IMR-90 (cell line): Measurements from ENCODE around the gene PYROXD2. TPM values are rescaled to one million over a fixed set of nuclear protein-coding genes. Genes with fewer than 3 reads are reported as not detected.
A peak's percentile ranks its signal among the peaks of the same experiment; 100 is the strongest.

ENCODE experiments used
- ATAC-seq: fragments of 200-7000 bp; cut with Tn5 transposase; 2 replicates; pipeline ENCODE4 v1.9.1; 2020; ENCODE audit warnings: low read depth, mild to moderate bottlenecking, moderate library complexity
- BruUV-seq: library from RNA; stranded (reverse); fragments of 400-500 nt; replicated peaks from 2 replicates; lab custom pipeline; 2021; lab: Mats Ljungman, UMichigan
- CTCF ChIA-PET: fragments of 300-600 bp; formaldehyde crosslinking; extraction: SDS; loops from one replicate; lab custom pipeline; 2021; ENCODE audit warnings: antibody characterized with exemption; lab: Yijun Ruan, JAX
- POLR2A ChIA-PET: fragments of 300-600 bp; sonication (Branson Sonifier 250); formaldehyde crosslinking; loops from one replicate; lab custom pipeline; 2022; ENCODE audit warnings: antibody characterized with exemption; ENCODE audit not compliant: unreplicated experiment; lab: Charles Lee
- DNase-seq: peaks from one replicate; pipeline ENCODE4 v3.0.0; 2013
- H2AFZ ChIP-seq: replicated peaks from 2 replicates; pipeline ENCODE3; 2013; ENCODE audit warnings: low read length, mild to moderate bottlenecking; ENCODE audit not compliant: poor library complexity
- H2AK5ac ChIP-seq: 2 replicates; pipeline ENCODE4 v1.6.1; 2013; ENCODE audit warnings: low read depth, low read length, inconsistent platforms
- H2AK9ac ChIP-seq: replicated peaks from 2 replicates; pipeline ENCODE3; 2013; ENCODE audit warnings: mild to moderate bottlenecking, low read depth, low read length, moderate library complexity; ENCODE audit not compliant: poor library complexity
- H2BK120ac ChIP-seq: 2 replicates; pipeline ENCODE4 v1.6.1; 2013; ENCODE audit warnings: low read depth, low read length, inconsistent platforms
- H2BK15ac ChIP-seq: 3 replicates; pipeline ENCODE4 v1.6.1; 2013; ENCODE audit warnings: low read depth, low read length, inconsistent platforms
- H2BK20ac ChIP-seq: 2 replicates; pipeline ENCODE4 v1.6.1; 2013; ENCODE audit warnings: low read depth, mild to moderate bottlenecking, inconsistent platforms, low read length, moderate library complexity
- H2BK5ac ChIP-seq: 2 replicates; pipeline ENCODE4 v1.6.1; 2013; ENCODE audit warnings: mild to moderate bottlenecking, low read depth, low read length, inconsistent platforms; ENCODE audit not compliant: poor library complexity, severe bottlenecking
- H3K14ac ChIP-seq: replicated peaks from 2 replicates; pipeline ENCODE4 v1.6.1; 2013; ENCODE audit warnings: low read depth, low read length, inconsistent platforms
- H3K18ac ChIP-seq: 2 replicates; pipeline ENCODE4 v1.6.1; 2013; ENCODE audit warnings: low read depth, low read length, control low read depth
- H3K23ac ChIP-seq: 2 replicates; pipeline ENCODE4 v1.6.1; 2013; ENCODE audit warnings: low read depth, low read length, inconsistent platforms
- H3K27ac ChIP-seq: 2 replicates; pipeline ENCODE4 v1.5.1; 2013; ENCODE audit warnings: mild to moderate bottlenecking, control low read depth, low read length; ENCODE audit not compliant: insufficient read depth
- H3K27me3 ChIP-seq: 2 replicates; pipeline ENCODE4 v1.6.1; 2013; ENCODE audit warnings: low read length; ENCODE audit not compliant: control insufficient read depth, insufficient read depth
- H3K36me3 ChIP-seq: 2 replicates; pipeline ENCODE4 v1.6.1; 2013; ENCODE audit warnings: low read length, mixed read lengths; ENCODE audit not compliant: control insufficient read depth, insufficient read depth
- H3K4ac ChIP-seq: 2 replicates; pipeline ENCODE4 v1.6.1; 2013; ENCODE audit warnings: low read depth, low read length, inconsistent platforms
- H3K4me1 ChIP-seq: 2 replicates; pipeline ENCODE4 v1.6.1; 2013; ENCODE audit warnings: low read length, mixed read lengths; ENCODE audit not compliant: control insufficient read depth, insufficient read depth
- H3K4me2 ChIP-seq: 2 replicates; pipeline ENCODE4 v1.6.1; 2013; ENCODE audit warnings: low read depth, mild to moderate bottlenecking, control low read depth, low read length, moderate library complexity
- H3K4me3 ChIP-seq: 2 replicates; pipeline ENCODE4 v1.5.1; 2013; ENCODE audit warnings: low read depth, mild to moderate bottlenecking, control low read depth, low read length, moderate library complexity; ENCODE audit not compliant: insufficient read depth
- H3K56ac ChIP-seq: 2 replicates; pipeline ENCODE4 v1.6.1; 2013; ENCODE audit warnings: low read length, inconsistent platforms; ENCODE audit not compliant: insufficient read depth; ENCODE audit errors: extremely low read depth
- H3K79me1 ChIP-seq, 2 experiments: 2 replicates each; pipeline ENCODE4 v1.6.1; 2013; ENCODE audit warnings: low read length in 2 of 2, inconsistent platforms in 1 of 2, low read depth in 1 of 2
- H3K9ac ChIP-seq: 2 replicates; pipeline ENCODE4 v1.6.1; 2013; ENCODE audit warnings: low read depth, low read length, control low read depth
- H3K9me1 ChIP-seq: 2 replicates; pipeline ENCODE4 v1.6.1; 2013; ENCODE audit warnings: low read length, inconsistent platforms; ENCODE audit not compliant: insufficient read depth
- H3K9me3 ChIP-seq: 2 replicates; pipeline ENCODE4 v1.6.1; 2013; ENCODE audit warnings: low read length; ENCODE audit not compliant: control insufficient read depth, insufficient read depth
- H4K20me1 ChIP-seq: 2 replicates; pipeline ENCODE4 v1.6.1; 2013; ENCODE audit warnings: low read length, inconsistent platforms; ENCODE audit not compliant: insufficient read depth
- H4K5ac ChIP-seq: 2 replicates; pipeline ENCODE4 v1.6.1; 2013; ENCODE audit warnings: mild to moderate bottlenecking, low read depth, low read length, control low read depth
- H4K8ac ChIP-seq, 2 experiments: 2 replicates each; pipeline ENCODE4 v1.6.1; 2013; ENCODE audit warnings: low read depth in 2 of 2, low read length in 2 of 2, control low read depth in 1 of 2, inconsistent platforms in 1 of 2
- H4K91ac ChIP-seq: 2 replicates; pipeline ENCODE4 v1.6.1; 2013; ENCODE audit warnings: low read depth, low read length, inconsistent platforms; ENCODE audit not compliant: insufficient read depth
- BHLHE40 ChIP-seq: fragments of 150-350 bp; IDR thresholded peaks from 2 replicates; pipeline ENCODE4 v1.6.1; 2016; ENCODE audit warnings: mild to moderate bottlenecking, low read depth, low read length
- CEBPB ChIP-seq: IDR thresholded peaks from 2 replicates; pipeline ENCODE4 v1.6.1; 2012; ENCODE audit warnings: low read depth, low read length, improper control_type of control experiment
- FOS ChIP-seq: fragments of 150-350 bp; IDR thresholded peaks from 2 replicates; pipeline ENCODE4 v1.6.1; 2016; ENCODE audit warnings: low read depth, low read length
- MAFK ChIP-seq: IDR thresholded peaks from 2 replicates; pipeline ENCODE4 v1.6.1; 2012; ENCODE audit warnings: low read depth, low read length, improper control_type of control experiment
- MXI1 ChIP-seq: IDR thresholded peaks from 2 replicates; pipeline ENCODE4 v1.6.1; 2012; ENCODE audit warnings: low read depth, mild to moderate bottlenecking, low read length, moderate library complexity, borderline replicate concordance
- WGBS, 2 experiments: methylation state at CpG; one replicate each; pipeline versions ENCODE4 v1.1.5 to v1.1.7; 2013; ENCODE audit warnings: missing lambda C conversion rate in 2 of 2; ENCODE audit not compliant: insufficient read length in 1 of 2; ENCODE audit errors: extremely low coverage in 2 of 2; 5-methylcytosine and 5-hydroxymethylcytosine counted together
- dilution Hi-C: fragments of 300-500 bp; cut with HindIII; formaldehyde crosslinking; loops from one replicate; pipeline ENCODE4 v1.14.3; 2018; ENCODE audit warnings: low sequenced_read_pairs; ENCODE audit not compliant: unreplicated experiment
- in situ Hi-C: fragments of 300-500 bp; cut with MboI; formaldehyde crosslinking; loops from 3 replicates; pipeline ENCODE4 v1.14.3; 2019; ENCODE audit warnings: low sequenced_read_pairs, inconsistent platforms, mixed read lengths
- intact Hi-C: fragments of 100-400 bp; cut with micrococcal nuclease; formaldehyde crosslinking; loops from 2 replicates; pipeline ENCODE4 v1.10.0; 2022
- polyA plus RNA-seq, 3 experiments: library from polyadenylated mRNA; depleted of rRNA; stranded (reverse); fragments of >200 nt; gene quantifications; 2 replicates each; pipeline ENCODE4 v1.2.3, GENCODE V29; 2012; ENCODE audit warnings: low replicate concordance in 1 of 3
- total RNA-seq: library from RNA; depleted of rRNA; stranded (reverse); fragments of >200 nt; gene quantifications from 2 replicates; pipeline ENCODE4 v1.2.3, GENCODE V29; 2012

Gene PYROXD2
- total and polyA plus RNA-seq, 2 of the 4 experiments (the other 2 are of a cell fraction): 6.5 to 16.3 TPM

GRCh38 chr10:98367604-98368451 is 47.2 kb downstream of the PYROXD2 start:
- dilution Hi-C loops (no loop called here), intact Hi-C loops (no loop called here), in situ Hi-C loops (no loop called here)
- no peak overlapping the region for H2AK5ac ChIP-seq
- TF ChIP-seq MXI1 (no peak), FOS (no peak), BHLHE40 (no peak), MAFK (no peak), CEBPB (no peak)
- no peak for DNase-seq
- no peaks in the 10 kb centered on the region for H3K79me1 ChIP-seq
- H3K4ac ChIP-seq: no peak overlapping the region
- no peak overlapping the region for H3K23ac ChIP-seq
- H3K4me2 ChIP-seq: no peak overlapping the region
- H3K36me3 ChIP-seq: no peaks in the 10 kb centered on the region
- H3K27ac ChIP-seq: no peak overlapping the region
- peak overlapping the region; percentile 2 for H2AFZ ChIP-seq
- 88% methylated on average over 6 of the region's 19 CpGs; no CpG with 5 or more reads in 1 of the 2 experiments for WGBS, 2 experiments
- no peak overlapping the region for H2BK120ac ChIP-seq
- no peak overlapping the region for H2BK15ac ChIP-seq
- H3K9me3 ChIP-seq: no peaks in the 10 kb centered on the region
- no peak overlapping the region for H4K8ac ChIP-seq
- peaks cover 5% of the 10 kb centered on the region; the same call in 1 of the 2 replicates for H3K4me1 ChIP-seq
- BruUV-seq: no TSS peak
- H2BK5ac ChIP-seq: no peak overlapping the region
- H3K27me3 ChIP-seq: no peaks in the 10 kb centered on the region
- H3K9ac ChIP-seq: no peak overlapping the region
- no peak overlapping the region for H4K5ac ChIP-seq
- CTCF ChIA-PET: no interaction called here
- POLR2A ChIA-PET: no interaction called here
- H3K18ac ChIP-seq: no peak overlapping the region
- ATAC-seq: no peak
- H3K4me3 ChIP-seq: no peak overlapping the region
- no peak overlapping the region for H3K14ac ChIP-seq
- 0 out of 2 replicates have a peak, but pooled peaks cover 2% of the 10 kb centered on the region for H3K9me1 ChIP-seq
- H4K91ac ChIP-seq: no peak overlapping the region
- no peak overlapping the region for H2AK9ac ChIP-seq
- H2BK20ac ChIP-seq: no peak overlapping the region
- no peaks in the 10 kb centered on the region for H4K20me1 ChIP-seq
- no peak overlapping the region for H3K56ac ChIP-seq
